GM12874 (cell line): ENCODE data around the gene CCL2.

ENCODE experiments used
- CTCF ChIP-seq: IDR thresholded peaks from 2 replicates; pipeline ENCODE4 v1.5.1; 2011; ENCODE audit warnings: low read depth, mild to moderate bottlenecking, control low read depth, low read length, moderate library complexity; ENCODE audit not compliant: insufficient read depth

The CCL2 gene

DNA sequence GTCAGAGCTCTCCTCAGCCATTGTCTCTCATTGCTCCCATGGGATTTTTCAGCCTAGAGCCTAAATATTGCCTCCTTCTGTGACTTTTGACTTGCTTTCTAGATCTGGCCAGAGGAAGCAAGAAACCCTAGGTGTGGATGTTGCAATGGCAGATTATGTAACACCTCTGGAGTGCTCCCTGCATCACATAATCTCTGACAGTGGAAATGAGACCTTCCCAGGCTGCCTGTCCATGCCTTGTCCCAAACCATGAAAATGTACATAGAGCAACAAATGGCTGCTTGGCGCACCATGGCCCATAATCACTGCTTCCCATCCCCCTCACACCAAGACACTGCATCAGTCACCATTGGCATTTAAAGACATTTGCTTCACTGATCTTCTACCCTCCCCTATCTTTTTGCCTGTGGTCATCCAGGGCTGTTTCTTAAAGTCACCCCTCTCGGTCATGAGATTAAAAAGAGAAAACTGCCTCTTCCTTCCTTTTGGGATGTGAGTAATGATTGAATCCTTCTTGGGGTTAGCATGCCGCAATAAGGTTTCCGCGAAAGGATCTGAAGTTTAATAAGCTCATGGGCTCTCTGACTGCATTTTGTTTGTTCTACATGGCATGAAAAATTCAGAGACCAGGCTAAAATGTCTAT lies 34.2 kb upstream of the CCL2 start:
- TF ChIP-seq CTCF = no peak

GRCh38 chr17:34221411-34221810 lies 33.7 kb upstream of the CCL2 start:
- no peak for TF ChIP-seq CTCF

DNA sequence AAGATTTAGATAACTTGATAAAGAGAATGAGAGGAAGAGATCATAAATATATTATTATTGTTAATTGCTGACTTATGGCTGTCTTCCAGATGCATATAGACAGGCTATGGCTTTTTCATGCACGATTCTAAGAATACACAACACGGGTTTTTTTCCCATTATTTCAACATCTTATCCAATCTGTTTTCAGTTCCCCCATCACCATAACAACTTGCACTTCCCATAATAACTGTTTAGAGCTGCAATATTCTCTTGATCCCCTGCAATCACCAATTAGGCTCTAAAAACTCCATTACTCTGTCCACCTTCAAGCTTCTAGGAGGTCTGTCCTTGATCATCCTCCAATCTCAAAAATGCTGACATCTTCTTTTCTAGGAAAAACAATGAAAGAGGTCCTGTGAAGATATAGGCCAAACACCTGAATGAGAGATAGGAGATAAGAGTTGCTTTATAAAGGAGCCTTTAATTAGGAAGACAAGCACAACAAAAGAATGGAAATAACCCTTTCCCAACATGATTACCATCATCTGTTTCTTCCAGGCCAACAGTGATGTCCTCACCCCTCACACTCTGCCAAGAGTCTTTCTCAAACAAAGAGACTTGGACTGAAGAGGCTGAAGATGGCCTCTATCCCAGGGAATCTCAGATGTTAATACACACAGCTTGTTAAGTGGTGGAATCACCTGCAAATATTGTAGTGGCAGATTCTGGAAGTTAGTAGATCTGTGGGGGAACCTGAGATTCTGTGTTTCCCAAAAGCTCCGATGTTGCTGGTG lies 32.2 kb upstream of the CCL2 start:
- TF ChIP-seq CTCF = no peak

GRCh38 chr17:34225046-34225445 lies 30.0 kb upstream of the CCL2 start:
- TF ChIP-seq CTCF = no peak

GRCh38 chr17:34226011-34226743 lies 28.9 kb upstream of the CCL2 start:
- no peak for TF ChIP-seq CTCF

- no peak for TF ChIP-seq CTCF
Observed at GRCh38 chr17:34226744-34227034, 28.4 kb upstream of the CCL2 start.

- TF ChIP-seq CTCF = no peak
Observed at GRCh38 chr17:34227707-34228106, 27.4 kb upstream of the CCL2 start.
